Measurements from ENCODE around the gene COL5A1.
"Not testable (repeated sequence)": the region's sequence is repeated elsewhere in the genome, so short reads cannot be mapped to it uniquely, and the experiment has no call there.

The COL5A1 gene

GRCh38 chr9:134851020-134851419 is 209.4 kb downstream of the COL5A1 start:
- DNase-seq (ENCODE audit: low read depth) = no peak
- H3K4me3 ChIP-seq (ENCODE audit: control insufficient read depth, low read depth, low read length) = no peak overlapping the region
- no peak for TF ChIP-seq CTCF (conservative IDR thresholded peaks at IDR 0.05; ENCODE audit: control insufficient read depth, insufficient read depth, low read depth, low read length)

GRCh38 chr9:134852906-134853654 is 211.5 kb downstream of the COL5A1 start:
- no peak for DNase-seq (ENCODE audit: low read depth)
- no peak overlapping the region for H3K4me3 ChIP-seq (ENCODE audit: control insufficient read depth, low read depth, low read length)
- TF ChIP-seq CTCF (conservative IDR thresholded peaks at IDR 0.05; ENCODE audit: control insufficient read depth, insufficient read depth, low read depth, low read length) = no peak

GRCh38 chr9:134853893-134854292 is 212.3 kb downstream of the COL5A1 start:
- H3K4me3 ChIP-seq (ENCODE audit: control insufficient read depth, low read depth, low read length) = no peak overlapping the region
- TF ChIP-seq CTCF (conservative IDR thresholded peaks at IDR 0.05; ENCODE audit: control insufficient read depth, insufficient read depth, low read depth, low read length) = no peak
- DNase-seq (ENCODE audit: low read depth) = no peak

GRCh38 chr9:134854541-134854981 is 213.0 kb downstream of the COL5A1 start:
- no peak for TF ChIP-seq CTCF (conservative IDR thresholded peaks at IDR 0.05; ENCODE audit: control insufficient read depth, insufficient read depth, low read depth, low read length)
- DNase-seq (ENCODE audit: low read depth) = no peak
- H3K4me3 ChIP-seq (ENCODE audit: control insufficient read depth, low read depth, low read length) = no peak overlapping the region

GRCh38 chr9:134855231-134855899 is 213.8 kb downstream of the COL5A1 start:
- TF ChIP-seq CTCF (conservative IDR thresholded peaks at IDR 0.05; ENCODE audit: control insufficient read depth, insufficient read depth, low read depth, low read length) = no peak
- no peak overlapping the region for H3K4me3 ChIP-seq (ENCODE audit: control insufficient read depth, low read depth, low read length)
- no peak for DNase-seq (ENCODE audit: low read depth)

- no peak overlapping the region for H3K4me3 ChIP-seq (ENCODE audit: control insufficient read depth, low read depth, low read length)
- DNase-seq (ENCODE audit: low read depth) = no peak
- no peak for TF ChIP-seq CTCF (conservative IDR thresholded peaks at IDR 0.05; ENCODE audit: control insufficient read depth, insufficient read depth, low read depth, low read length)
Measured at GRCh38 chr9:134855900-134856377, 214.3 kb downstream of the COL5A1 start.

- not testable (repeated sequence) for H3K4me3 ChIP-seq (ENCODE audit: control insufficient read depth, low read depth, low read length); DNase-seq (ENCODE audit: low read depth)
Measured at GRCh38 chr9:134857451-134857850, 215.8 kb downstream of the COL5A1 start.
